GM19043 (cell line): ENCODE data around the gene ACTL6A.
A peak's percentile ranks its signal among the peaks of the same experiment; 100 is the strongest.

Experiments used
- ATAC-seq: cut with Tn5 transposase; IDR thresholded peaks from one replicate; pipeline ENCODE4 v1.9.1; 2021; ENCODE audit warnings: low read depth; ENCODE audit not compliant: unreplicated experiment

ACTL6A gene

GRCh38 chr3:179589143-179589542, 26.4 kb downstream of the ACTL6A start:
- ATAC-seq = no peak

DNA sequence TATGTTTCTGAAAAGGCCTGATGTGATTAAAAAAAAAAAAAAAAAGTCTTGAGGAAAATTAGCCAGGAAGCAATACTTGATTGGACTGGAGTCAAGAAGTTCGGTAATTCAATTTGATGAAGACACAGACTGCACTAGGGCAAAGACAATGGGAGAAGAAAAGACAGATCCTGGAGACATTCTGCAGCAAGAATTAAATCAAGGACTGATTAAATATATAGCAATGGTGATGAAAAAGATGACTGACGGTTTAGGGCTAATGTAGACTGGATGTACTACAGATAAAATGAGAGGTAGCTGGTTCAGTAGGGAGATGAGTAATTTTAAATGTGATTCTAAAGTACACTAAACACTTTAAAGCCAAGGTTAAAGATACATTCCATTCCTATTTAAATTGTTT, 27.9 kb downstream of the ACTL6A start:
- no peak for ATAC-seq

GRCh38 chr3:179591313-179591712, 28.6 kb downstream of the ACTL6A start:
- no peak for ATAC-seq

- ATAC-seq = no peak
Measured at GRCh38 chr3:179599531-179599930, 36.8 kb downstream of the ACTL6A start.

DNA sequence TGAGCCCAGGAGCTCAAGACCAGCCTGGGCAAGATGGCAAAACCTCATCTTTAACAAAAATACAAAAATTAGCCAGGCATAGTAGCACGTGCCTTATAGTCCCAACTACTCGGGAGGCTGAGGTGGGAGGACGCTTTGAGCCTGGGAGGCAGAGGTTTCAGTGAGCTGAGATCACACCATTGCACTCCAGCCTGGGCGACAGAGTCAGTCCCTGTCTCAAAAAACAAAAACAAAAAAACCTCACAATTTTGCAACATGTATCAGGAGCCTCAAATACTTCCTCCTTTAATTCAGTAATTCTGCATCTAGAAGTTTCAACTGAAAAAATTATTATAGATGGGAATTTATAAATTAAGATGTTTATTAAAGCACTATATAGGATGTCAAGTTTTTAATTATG, 40.6 kb downstream of the ACTL6A start:
- ATAC-seq = no peak

GRCh38 chr3:179603831-179604230, 41.1 kb downstream of the ACTL6A start:
- ATAC-seq = no peak

GRCh38 chr3:179604321-179605078, 41.8 kb downstream of the ACTL6A start, which contains the start of the genes MRPL47 and NDUFB5:
Gene MRPL47 (minus strand): TSS chr3:179604638. CDS start chr3:179604624, 14 bp downstream.
Gene NDUFB5 (plus strand): TSS chr3:179604794. CDS start chr3:179604816, 22 bp downstream.
- peak; percentile 96 for ATAC-seq

DNA sequence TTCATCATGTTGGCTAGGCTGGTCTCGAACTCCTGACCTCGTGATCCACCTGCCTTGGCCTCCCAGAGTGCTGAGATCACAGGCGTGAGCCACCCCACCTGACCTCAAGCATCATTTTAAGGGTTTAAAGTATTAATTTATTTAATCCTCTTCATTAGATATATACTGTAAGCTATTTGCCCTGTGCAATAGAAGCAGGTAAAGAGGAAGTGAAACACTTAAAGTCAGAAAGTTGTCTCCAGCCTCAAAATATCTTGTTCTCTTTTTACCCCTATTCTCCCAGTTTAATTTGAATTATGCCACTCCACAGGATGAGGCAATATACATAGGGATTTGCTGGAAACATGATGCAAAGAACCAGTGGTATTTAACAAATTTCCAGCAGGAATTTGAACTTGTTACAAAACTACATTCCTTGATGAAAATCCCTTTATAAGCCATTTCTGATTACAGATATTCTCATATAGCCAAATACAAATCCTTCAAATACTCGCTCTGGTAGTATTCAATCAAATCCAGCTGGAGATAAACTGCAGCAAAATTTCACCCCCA, 43.9 kb downstream of the ACTL6A start:
- no peak for ATAC-seq

GRCh38 chr3:179608931-179609720, 46.4 kb downstream of the ACTL6A start:
- peak; percentile 54 for ATAC-seq

GRCh38 chr3:179610066-179610465, 47.3 kb downstream of the ACTL6A start:
- no peak for ATAC-seq

GRCh38 chr3:179613807-179614206, 51.1 kb downstream of the ACTL6A start:
- ATAC-seq = no peak

DNA sequence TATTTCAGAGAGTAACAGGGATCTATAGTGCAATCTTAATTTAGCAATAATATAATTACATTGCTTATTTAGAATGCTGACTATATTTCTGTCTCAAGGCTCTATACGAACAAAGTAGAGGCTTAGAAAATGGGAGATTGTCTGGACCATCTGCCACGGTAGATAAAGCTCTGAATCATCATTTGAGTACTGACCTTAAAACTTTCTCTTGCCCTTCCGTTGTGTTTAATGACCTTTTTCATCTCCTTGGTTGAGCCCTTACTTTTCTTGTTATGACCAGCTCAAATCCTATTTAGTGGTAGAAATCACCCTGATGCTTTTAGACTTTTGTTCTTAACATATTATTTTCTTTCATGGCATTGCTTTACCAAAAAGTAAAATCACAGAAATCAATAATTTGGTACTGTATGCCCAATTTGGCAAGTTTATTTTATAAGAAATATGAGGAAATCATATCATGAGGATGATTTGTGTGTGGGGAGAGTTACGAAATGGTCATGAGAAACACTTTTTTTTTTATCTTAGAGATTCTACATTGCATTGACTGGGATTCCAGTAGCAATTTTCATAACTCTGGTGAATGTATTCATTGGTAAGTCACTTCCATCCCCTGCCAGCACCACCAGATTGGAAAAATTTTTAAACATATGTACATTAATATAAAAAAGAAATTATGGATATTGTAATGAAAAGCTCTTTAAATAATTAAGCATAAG, 52.9 kb downstream of the ACTL6A start:
- ATAC-seq = no peak

DNA sequence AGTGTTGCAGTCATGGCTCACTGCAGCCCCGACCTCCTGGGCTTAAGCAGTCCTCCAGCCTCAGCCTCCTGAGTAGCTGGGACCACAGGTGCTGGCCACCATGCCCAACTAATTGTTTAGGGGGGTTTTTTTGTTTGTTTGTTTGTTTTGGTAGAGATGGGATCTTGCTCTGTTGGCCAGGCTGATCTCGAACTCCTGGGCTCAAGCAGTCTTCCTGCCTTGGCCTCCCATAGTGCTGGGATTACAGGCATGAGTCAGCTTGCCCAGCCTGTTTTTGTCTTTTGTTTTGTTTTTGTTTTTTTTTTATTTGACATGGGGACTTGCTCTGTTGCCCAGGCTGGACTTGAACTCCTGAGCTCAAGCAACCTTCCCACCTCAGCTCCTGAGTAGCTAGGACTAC, 59.3 kb downstream of the ACTL6A start:
- ATAC-seq = no peak

DNA sequence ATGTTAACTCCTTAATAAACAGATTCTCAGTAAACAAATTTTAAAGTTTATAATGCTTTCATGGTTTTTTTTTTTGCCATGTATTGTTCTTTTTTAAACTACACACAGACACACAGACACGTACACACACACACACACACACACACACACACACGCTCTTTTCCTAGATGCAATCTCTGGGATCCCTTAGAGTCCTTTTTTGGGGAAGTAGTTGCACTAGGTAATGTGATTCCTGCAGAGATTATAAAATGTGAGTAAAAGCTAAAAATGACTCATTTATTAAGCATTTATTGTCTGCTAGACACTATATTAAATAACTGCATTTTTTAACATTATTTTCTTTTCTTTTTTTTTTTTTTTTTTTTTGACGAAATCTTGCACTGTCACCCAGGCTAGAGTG, 61.7 kb downstream of the ACTL6A start:
- ATAC-seq = no peak

- ATAC-seq = no peak
Measured at GRCh38 chr3:179630753-179631451, 68.2 kb downstream of the ACTL6A start.
